ACC112 (cell line): ENCODE results near the gene PGBD5.
"Not testable (repeated sequence)": the region's sequence is repeated elsewhere in the genome, so short reads cannot be mapped to it uniquely, and the experiment has no call there.

Experiments used
- H2AFZ ChIP-seq: fragments of 200-600 bp; sonication (generic); one replicate; pipeline ENCODE4 v1.6.0; 2017; ENCODE audit warnings: antibody characterized with exemption, low read length; ENCODE audit not compliant: unreplicated experiment
- H3K27ac ChIP-seq: fragments of 200-600 bp; sonication (generic); 2 replicates; pipeline ENCODE4 v1.5.1; 2014; ENCODE audit warnings: low read depth, mild to moderate bottlenecking, antibody characterized with exemption, low read length, moderate library complexity
- H3K27me3 ChIP-seq: fragments of 200-600 bp; sonication (generic); 2 replicates; pipeline ENCODE4 v1.6.1; 2014; ENCODE audit warnings: mild to moderate bottlenecking, antibody characterized with exemption, low read length, moderate library complexity, mixed read lengths; ENCODE audit not compliant: insufficient read depth
- H3K36me3 ChIP-seq: fragments of 200-600 bp; sonication (generic); 2 replicates; pipeline ENCODE4 v1.6.1; 2016; ENCODE audit warnings: mild to moderate bottlenecking, antibody characterized with exemption, low read length, moderate library complexity, mixed read lengths; ENCODE audit not compliant: insufficient read depth
- H3K4me1 ChIP-seq: fragments of 200-600 bp; sonication (generic); one replicate; pipeline ENCODE4 v1.6.1; 2016; ENCODE audit warnings: low read length, mixed read lengths; ENCODE audit not compliant: insufficient read depth, unreplicated experiment, control insufficient read depth
- H3K4me3 ChIP-seq: fragments of 200-600 bp; sonication (generic); 2 replicates; pipeline ENCODE4 v1.5.1; 2014; ENCODE audit warnings: mild to moderate bottlenecking, low read depth, low read length
- H3K79me2 ChIP-seq: fragments of 200-600 bp; sonication (generic); one replicate; pipeline ENCODE4 v1.6.0; 2016; ENCODE audit warnings: low read length; ENCODE audit not compliant: control insufficient read depth, unreplicated experiment, insufficient read depth

PGBD5 gene

DNA sequence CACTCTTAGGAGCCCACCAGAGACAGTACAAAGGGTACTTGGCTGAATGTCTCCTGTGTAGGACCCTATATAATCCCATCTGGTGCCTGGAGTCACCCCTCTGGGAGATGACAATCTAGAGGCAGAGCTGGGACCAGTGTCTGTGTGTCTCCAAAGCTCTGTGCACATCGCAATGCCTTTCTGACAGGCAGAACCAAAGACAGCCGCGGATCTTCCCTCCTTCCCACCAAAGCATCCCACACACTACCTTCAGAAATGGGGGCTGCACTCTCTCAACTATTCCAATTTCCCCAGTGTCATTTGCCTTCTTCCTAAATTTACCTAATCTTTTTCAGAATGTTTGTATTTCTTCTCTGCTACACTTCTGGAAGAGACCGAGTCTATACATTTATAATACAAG is 12.0 kb downstream of the PGBD5 start:
- Histone ChIP-seq H3K79me2 (no peaks in the 10 kb centered on the region), H3K27ac (no peak overlapping the region), H3K27me3 (peaks cover 32% of the 10 kb centered on the region; the same call in 1 of the 2 replicates), H2AFZ (no peak overlapping the region), H3K4me3 (no peak overlapping the region), H3K36me3 (no peaks in the 10 kb centered on the region), H3K4me1 (no peaks in the 10 kb centered on the region)

DNA sequence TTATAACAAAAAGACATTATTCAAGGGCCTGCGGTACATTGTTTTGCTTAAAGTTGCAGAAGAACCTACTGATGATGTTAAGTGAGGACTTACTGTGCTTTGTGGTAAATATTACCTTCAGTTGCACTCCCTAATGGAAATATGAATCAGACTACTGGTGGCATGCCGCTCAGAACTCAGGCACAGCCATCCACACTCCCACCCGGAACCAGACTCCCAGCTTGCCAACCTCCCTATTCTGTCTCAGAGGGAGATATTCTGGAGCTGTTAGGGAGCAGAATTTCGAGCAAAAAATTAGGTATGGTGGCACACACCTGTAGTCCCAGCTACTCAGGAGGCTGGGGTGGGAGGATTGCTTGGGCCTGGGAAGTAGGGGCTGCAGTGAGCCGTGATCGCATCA is 13.1 kb downstream of the PGBD5 start:
- H3K27ac ChIP-seq: no peak overlapping the region
- no peaks in the 10 kb centered on the region for H3K4me1 ChIP-seq
- no peak overlapping the region for H2AFZ ChIP-seq
- H3K27me3 ChIP-seq: peaks cover 32% of the 10 kb centered on the region; the same call in 1 of the 2 replicates
- no peaks in the 10 kb centered on the region for H3K36me3 ChIP-seq
- no peaks in the 10 kb centered on the region for H3K79me2 ChIP-seq
- no peak overlapping the region for H3K4me3 ChIP-seq

DNA sequence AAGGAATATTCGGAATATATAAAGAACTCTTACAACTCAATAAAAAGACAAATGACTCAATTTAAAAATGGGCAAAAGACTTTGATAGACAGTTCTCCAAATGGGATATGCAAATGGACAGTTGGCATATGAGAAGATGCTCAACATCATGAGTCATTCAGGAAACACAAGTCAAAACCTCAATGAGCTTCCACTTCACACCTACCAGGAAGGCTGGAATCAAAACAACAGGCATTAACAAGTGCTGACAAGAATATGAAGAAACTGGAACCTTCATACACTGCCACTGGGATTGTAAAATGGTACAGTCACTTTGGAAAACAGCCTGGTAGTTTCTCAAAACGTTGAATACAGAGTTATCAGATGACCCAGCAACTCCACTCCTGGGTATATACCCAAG is 17.2 kb downstream of the PGBD5 start:
- no peak overlapping the region for H3K4me3 ChIP-seq
- no peaks in the 10 kb centered on the region for H3K79me2 ChIP-seq
- H2AFZ ChIP-seq: no peak overlapping the region
- no peaks in the 10 kb centered on the region for H3K4me1 ChIP-seq
- H3K27me3 ChIP-seq: no peaks in the 10 kb centered on the region
- H3K36me3 ChIP-seq: no peaks in the 10 kb centered on the region
- H3K27ac ChIP-seq: no peak overlapping the region

DNA sequence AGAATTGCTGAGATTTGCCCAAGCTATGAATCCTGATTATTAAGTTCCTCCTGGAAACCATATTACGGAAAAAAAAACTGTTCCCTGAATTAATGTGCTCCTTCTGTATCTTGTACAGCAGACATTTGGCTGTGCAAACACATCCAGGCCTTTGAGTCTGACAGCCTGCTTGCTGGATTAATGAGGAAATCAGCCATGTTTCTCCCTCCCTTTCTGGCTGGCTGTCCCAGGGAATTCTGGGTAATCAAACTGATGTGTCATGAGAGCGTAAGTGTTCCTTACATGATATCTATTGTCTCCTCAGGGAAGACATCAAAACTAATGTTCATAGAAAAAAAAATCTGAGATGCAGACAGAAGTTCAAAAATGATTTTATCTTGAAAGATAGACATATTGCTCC is 18.8 kb downstream of the PGBD5 start:
- Histone ChIP-seq H3K4me1 (no peaks in the 10 kb centered on the region), H3K27me3 (no peaks in the 10 kb centered on the region), H2AFZ (no peak overlapping the region), H3K27ac (no peak overlapping the region), H3K36me3 (no peaks in the 10 kb centered on the region), H3K4me3 (no peak overlapping the region), H3K79me2 (no peaks in the 10 kb centered on the region)

DNA sequence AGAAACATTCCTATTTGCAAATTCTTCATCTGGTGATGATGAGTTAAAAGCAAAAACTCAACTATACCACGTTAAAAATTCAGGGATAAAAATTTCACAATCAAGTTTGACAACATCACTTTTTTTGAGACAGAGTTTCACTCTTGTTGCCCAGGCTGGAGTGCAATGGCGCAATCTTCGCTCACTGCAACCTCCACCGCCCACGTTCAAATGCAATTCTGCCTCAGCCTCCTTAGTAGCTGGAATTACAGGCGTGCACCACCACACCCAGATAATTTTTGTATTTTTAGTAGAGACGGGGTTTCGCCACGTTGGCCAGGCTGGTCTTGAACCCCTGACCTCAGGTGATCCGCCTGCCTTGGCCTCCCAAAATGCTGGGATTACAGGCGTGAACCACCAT is 19.4 kb downstream of the PGBD5 start:
- H3K27me3 ChIP-seq: not testable (repeated sequence)

DNA sequence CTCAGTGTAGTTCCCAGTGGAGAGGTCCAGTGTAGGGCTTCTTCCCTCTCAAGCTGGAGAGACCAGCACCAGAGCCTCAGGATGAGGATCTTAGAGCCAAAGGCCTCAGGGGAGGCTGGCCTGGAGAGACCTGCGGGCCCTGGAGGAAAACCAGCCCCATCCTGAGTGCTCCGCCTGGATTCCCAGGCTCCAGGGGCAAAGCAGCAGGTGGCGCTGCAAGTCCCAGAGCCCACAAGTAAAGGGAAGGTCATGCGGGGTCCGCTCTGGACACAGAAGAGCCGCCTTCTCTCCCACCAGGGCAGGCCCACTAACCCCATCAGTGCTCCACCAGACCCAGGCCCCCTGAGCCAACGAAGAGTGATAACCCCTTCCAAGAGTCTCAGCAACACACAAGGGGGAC is 22.7 kb downstream of the PGBD5 start:
- Histone ChIP-seq H3K4me3 (no peak overlapping the region), H3K4me1 (no peaks in the 10 kb centered on the region), H3K27me3 (no peaks in the 10 kb centered on the region), H2AFZ (no peak overlapping the region), H3K27ac (no peak overlapping the region), H3K79me2 (no peaks in the 10 kb centered on the region), H3K36me3 (no peaks in the 10 kb centered on the region)

More for the DNA sequence above, 19.4 kb downstream of the PGBD5 start:
- H3K27ac ChIP-seq, H3K4me1 ChIP-seq, H2AFZ ChIP-seq, H3K36me3 ChIP-seq, H3K79me2 ChIP-seq, H3K4me3 ChIP-seq: not testable (repeated sequence)

DNA sequence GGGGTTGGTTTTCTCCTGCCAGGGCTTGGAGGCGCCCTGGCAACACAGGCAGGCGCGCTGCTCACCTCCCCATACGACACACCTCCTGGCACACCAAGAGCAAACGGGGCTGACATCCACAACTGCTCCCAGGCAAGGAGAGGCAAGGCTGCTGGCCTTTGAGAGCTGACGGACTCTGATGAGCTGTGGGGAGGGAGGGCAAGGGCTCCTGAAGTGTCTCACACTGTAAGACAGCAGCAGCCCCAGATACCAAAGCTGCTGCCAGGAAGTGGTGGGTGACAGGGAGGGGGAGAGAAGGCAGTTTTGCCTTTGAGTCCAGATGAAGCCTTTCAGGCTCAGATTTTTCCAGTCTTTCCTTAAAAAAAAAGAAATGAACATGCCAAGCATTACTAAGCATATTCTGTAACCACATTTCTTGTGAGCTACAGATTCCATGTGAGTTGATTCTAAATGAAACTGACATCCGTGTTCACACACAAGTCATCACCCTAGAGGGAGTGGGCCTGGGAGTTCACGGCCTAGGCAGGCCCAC is 24.3 kb downstream of the PGBD5 start:
- Histone ChIP-seq H3K4me1 (no peaks in the 10 kb centered on the region), H3K27ac (no peak overlapping the region), H3K36me3 (no peaks in the 10 kb centered on the region), H3K79me2 (no peaks in the 10 kb centered on the region), H2AFZ (no peak overlapping the region), H3K4me3 (no peak overlapping the region), H3K27me3 (no peaks in the 10 kb centered on the region)

DNA sequence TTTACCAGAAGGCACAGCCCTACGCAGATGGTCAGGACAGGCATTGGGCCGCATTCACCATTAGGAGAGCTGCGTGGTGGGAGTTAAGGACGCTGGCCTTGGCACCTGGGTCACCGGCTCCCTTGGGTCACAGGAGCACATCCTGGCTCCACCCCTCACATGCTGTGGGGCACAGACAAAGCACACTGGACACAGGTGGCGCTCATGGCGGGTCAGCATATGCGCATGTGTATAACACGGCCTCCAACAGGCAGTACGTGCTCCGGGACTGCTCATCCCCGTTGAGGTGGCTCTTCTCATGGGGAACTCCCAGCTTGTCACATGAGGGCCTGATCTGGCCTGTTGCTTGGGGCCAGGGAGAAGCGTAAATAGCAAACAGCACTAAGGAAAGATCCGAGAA is 25.0 kb downstream of the PGBD5 start:
- Histone ChIP-seq H3K27ac (no peak overlapping the region), H3K4me3 (no peak overlapping the region), H3K27me3 (no peaks in the 10 kb centered on the region), H2AFZ (no peak overlapping the region), H3K79me2 (no peaks in the 10 kb centered on the region), H3K4me1 (no peaks in the 10 kb centered on the region), H3K36me3 (no peaks in the 10 kb centered on the region)

DNA sequence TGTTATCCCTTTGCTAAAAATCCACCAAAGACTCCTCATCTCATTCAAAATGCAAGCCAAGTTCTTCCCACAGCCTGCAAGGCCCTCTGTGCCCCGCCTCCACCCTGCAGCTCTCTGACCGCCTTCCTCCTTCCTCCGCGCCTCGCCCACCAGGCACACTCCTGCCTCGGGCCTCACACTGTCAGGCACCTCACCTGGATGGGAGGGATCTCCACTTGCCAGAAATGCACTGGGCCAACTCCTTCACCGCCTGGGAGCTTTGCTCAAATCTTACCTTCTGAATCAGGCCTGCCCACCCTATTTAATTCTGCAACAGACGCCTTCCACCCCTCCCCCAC is 26.2 kb downstream of the PGBD5 start:
- no peaks in the 10 kb centered on the region for H3K4me1 ChIP-seq

DNA sequence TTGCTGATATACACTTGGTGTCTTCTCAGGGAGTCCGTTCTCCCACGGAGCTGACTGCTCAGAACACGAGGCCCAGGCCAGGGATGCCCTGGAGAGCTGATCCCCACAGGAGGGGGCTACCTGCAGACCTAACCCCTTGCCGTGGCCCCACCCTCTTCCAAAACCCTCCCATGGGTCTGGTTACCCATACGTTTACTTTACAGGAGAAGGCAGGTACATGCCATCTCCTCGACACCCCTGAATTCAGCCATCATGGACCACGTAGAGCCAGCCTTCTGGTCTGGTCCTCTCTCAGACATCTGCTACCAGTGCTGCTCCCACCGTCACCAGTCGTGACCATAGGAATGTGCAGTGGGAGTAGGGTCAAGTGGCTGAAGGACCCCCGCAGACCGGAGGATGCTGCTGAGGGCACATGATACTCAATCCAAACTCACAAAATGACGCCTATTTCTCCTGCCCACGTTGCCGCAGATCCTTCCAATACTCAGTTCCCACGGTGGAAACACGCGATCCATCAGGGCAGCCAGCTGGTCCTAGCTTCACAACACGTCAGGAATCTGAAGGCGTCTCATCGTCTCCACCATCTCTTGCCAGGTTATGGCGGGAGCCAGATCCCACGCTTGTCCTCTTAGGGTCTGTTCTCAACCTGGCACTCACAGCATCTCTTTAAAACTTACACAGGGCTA is 26.7 kb downstream of the PGBD5 start:
- no peak overlapping the region for H3K27ac ChIP-seq
- no peaks in the 10 kb centered on the region for H3K27me3 ChIP-seq
- no peaks in the 10 kb centered on the region for H3K4me1 ChIP-seq
- no peaks in the 10 kb centered on the region for H3K36me3 ChIP-seq
- no peak overlapping the region for H2AFZ ChIP-seq
- no peaks in the 10 kb centered on the region for H3K79me2 ChIP-seq
- no peak overlapping the region for H3K4me3 ChIP-seq

More for the DNA sequence above, 26.2 kb downstream of the PGBD5 start:
- Histone ChIP-seq H3K27ac (no peak overlapping the region), H3K36me3 (no peaks in the 10 kb centered on the region), H3K27me3 (no peaks in the 10 kb centered on the region), H3K4me3 (no peak overlapping the region), H2AFZ (no peak overlapping the region), H3K79me2 (no peaks in the 10 kb centered on the region)

DNA sequence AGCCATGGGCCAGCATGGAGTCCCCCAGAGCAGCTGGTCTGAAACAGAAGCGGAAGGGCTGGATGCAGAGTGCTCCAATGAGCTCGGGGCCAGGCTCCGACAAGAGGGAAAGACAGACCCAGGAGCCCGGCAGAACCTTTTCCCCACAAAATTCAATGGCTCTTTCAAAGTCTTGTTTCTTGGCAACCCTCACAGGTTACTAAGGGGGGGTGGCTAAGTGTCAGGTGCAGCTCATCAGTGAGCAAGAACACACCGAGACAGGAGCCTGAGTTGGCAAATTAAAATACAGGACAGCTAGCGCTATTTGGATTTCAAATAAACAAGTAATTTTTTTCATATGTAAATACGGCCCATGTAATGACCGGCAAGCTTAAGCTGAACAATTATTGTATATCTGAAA is 27.3 kb downstream of the PGBD5 start:
- H3K36me3 ChIP-seq: no peaks in the 10 kb centered on the region
- H3K4me3 ChIP-seq: no peak overlapping the region
- H3K79me2 ChIP-seq: no peaks in the 10 kb centered on the region
- H3K27ac ChIP-seq: no peak overlapping the region
- no peaks in the 10 kb centered on the region for H3K27me3 ChIP-seq
- H3K4me1 ChIP-seq: no peaks in the 10 kb centered on the region
- H2AFZ ChIP-seq: no peak overlapping the region
